GM23248 (cell line): Measurements from ENCODE around the gene JAML.
"Not testable (repeated sequence)": the region's sequence is repeated elsewhere in the genome, so short reads cannot be mapped to it uniquely, and the experiment has no call there.

Source experiments
- EZH2 ChIP-seq: fragments of 200-600 bp; sonication (generic); IDR thresholded peaks from 2 replicates; pipeline ENCODE4 v1.6.1; 2018; ENCODE audit warnings: antibody characterized with exemption, mild to moderate bottlenecking; ENCODE audit not compliant: insufficient read depth, poor library complexity, severe bottlenecking
- EZH2phosphoT487 ChIP-seq: fragments of 200-600 bp; sonication (generic); IDR thresholded peaks from 2 replicates; pipeline ENCODE4 v1.6.1; 2018; ENCODE audit warnings: antibody characterized with exemption, moderate library complexity, mild to moderate bottlenecking, low read depth; ENCODE audit not compliant: insufficient read depth

GRCh38 chr11:118183691-118184090 lies 41.1 kb downstream of the JAML start:
- not testable (repeated sequence) for TF ChIP-seq EZH2, EZH2phosphoT487
